Activated CD4-positive, alpha-beta T cell treated with anti-CD3 and anti-CD28 coated beads for 36 hours (primary cell): ENCODE measurements around the gene FLT4. TPM values are rescaled to one million over a fixed set of nuclear protein-coding genes. Genes with fewer than 3 reads are reported as not detected.

Experiments
- ATAC-seq: fragments of 200-7000 bp; cut with Tn5 transposase; one replicate; pipeline ENCODE4 v1.10.0; 2021; ENCODE audit warnings: mild to moderate bottlenecking, moderate library complexity
- CTCF ChIA-PET: fragments of 350-600 bp; sonication (Branson Sonifier 250); formaldehyde crosslinking; loops from one replicate; lab custom pipeline; 2021; ENCODE audit warnings: antibody characterized with exemption; lab: Charles Lee
- POLR2A ChIA-PET: fragments of 350-600 bp; sonication (Branson Sonifier 250); formaldehyde crosslinking; loops from one replicate; lab custom pipeline; 2021; ENCODE audit warnings: antibody characterized with exemption, inconsistent platforms; lab: Charles Lee
- DNase-seq: peaks from one replicate; pipeline ENCODE4 v3.0.0-alpha.2; 2020
- H3K27ac Mint-ChIP-seq: one replicate; pipeline ENCODE4 v1.8.0; 2021; ENCODE audit warnings: mixed read lengths
- H3K27me3 Mint-ChIP-seq: one replicate; pipeline ENCODE4 v1.8.0; 2021; ENCODE audit warnings: mixed read lengths
- H3K36me3 Mint-ChIP-seq: one replicate; pipeline ENCODE4 v1.8.0; 2021; ENCODE audit warnings: low read depth, mixed read lengths
- H3K4me1 Mint-ChIP-seq: one replicate; pipeline ENCODE4 v1.8.0; 2021; ENCODE audit warnings: mixed read lengths
- H3K4me3 Mint-ChIP-seq: one replicate; pipeline ENCODE4 v1.8.0; 2021; ENCODE audit warnings: mild to moderate bottlenecking, moderate library complexity, mixed read lengths
- H3K9me3 Mint-ChIP-seq: one replicate; pipeline ENCODE4 v1.8.0; 2021; ENCODE audit warnings: low read depth, mixed read lengths
- intact Hi-C, 2 experiments: fragments of 100-400 bp; cut with DNase I in 1 of 2; cut with micrococcal nuclease in 1 of 2; formaldehyde crosslinking; loops; one replicate each; pipeline versions ENCODE4 v1.14.2 to v1.15.1; 2022 to 2024; cut with DNase I, micrococcal nuclease
- total RNA-seq, 2 experiments: library from RNA; stranded (reverse); gene quantifications; one replicate each; pipeline ENCODE4 v1.2.3, GENCODE V29; 2021

The FLT4 gene
- total RNA-seq, 2 experiments from 2014 or later = 0.75 to 0.98 TPM

GRCh38 chr5:180601591-180602480 is 47.6 kb downstream of the FLT4 start:
- H3K27me3 Mint-ChIP-seq = no peaks in the 10 kb centered on the region
- no peaks in the 10 kb centered on the region for H3K4me1 Mint-ChIP-seq
- CTCF ChIA-PET = no interaction called here
- no peak overlapping the region for H3K27ac Mint-ChIP-seq
- ATAC-seq (no peak), DNase-seq (no peak)
- H3K36me3 Mint-ChIP-seq = no peaks in the 10 kb centered on the region
- POLR2A ChIA-PET = no interaction called here
- intact Hi-C loops = no loop called here
- H3K9me3 Mint-ChIP-seq = no peaks in the 10 kb centered on the region
- no peak overlapping the region for H3K4me3 Mint-ChIP-seq

GRCh38 chr5:180600554-180601041 is 48.8 kb downstream of the FLT4 start:
- H3K4me1 Mint-ChIP-seq = no peaks in the 10 kb centered on the region
- ChIA-PET CTCF (no interaction called here), POLR2A (no interaction called here)
- H3K4me3 Mint-ChIP-seq = no peak overlapping the region
- no peak overlapping the region for H3K27ac Mint-ChIP-seq
- intact Hi-C loops = no loop called here
- ATAC-seq (no peak), DNase-seq (no peak)
- H3K27me3 Mint-ChIP-seq = no peaks in the 10 kb centered on the region
- H3K36me3 Mint-ChIP-seq = no peaks in the 10 kb centered on the region
- no peaks in the 10 kb centered on the region for H3K9me3 Mint-ChIP-seq

- Mint-ChIP-seq H3K4me1 (no peaks in the 10 kb centered on the region), H3K27me3 (no peaks in the 10 kb centered on the region), H3K4me3 (no peak overlapping the region), H3K9me3 (no peaks in the 10 kb centered on the region), H3K36me3 (no peaks in the 10 kb centered on the region), H3K27ac (no peak overlapping the region)
- DNase-seq (no peak), ATAC-seq (no peak)
- CTCF ChIA-PET = no interaction called here
- POLR2A ChIA-PET = no interaction called here
- intact Hi-C loops = no loop called here
Observed at GRCh38 chr5:180599981-180600553, 49.3 kb downstream of the FLT4 start.

GRCh38 chr5:180599590-180599914 is 49.8 kb downstream of the FLT4 start:
- Mint-ChIP-seq H3K9me3 (no peaks in the 10 kb centered on the region), H3K27me3 (no peaks in the 10 kb centered on the region), H3K36me3 (no peaks in the 10 kb centered on the region), H3K4me3 (no peak overlapping the region), H3K4me1 (no peaks in the 10 kb centered on the region), H3K27ac (no peak overlapping the region)
- ChIA-PET CTCF (interaction anchor here (0.7 kb wide), 1 partner anchor 77 kb away, joined by 3 read pairs; no protein-coding TSS in a partner anchor), POLR2A (no interaction called here)
- intact Hi-C loops = no loop called here
- DNase-seq (no peak), ATAC-seq (no peak)

- H3K27me3 Mint-ChIP-seq = no peaks in the 10 kb centered on the region
- POLR2A ChIA-PET = no interaction called here
- DNase-seq = no peak
- CTCF ChIA-PET = interaction anchor here (0.7 kb wide), 1 partner anchor 77 kb away, joined by 3 read pairs; no protein-coding TSS in a partner anchor
- no peak overlapping the region for H3K27ac Mint-ChIP-seq
- H3K36me3 Mint-ChIP-seq = no peaks in the 10 kb centered on the region
- H3K4me3 Mint-ChIP-seq = no peak overlapping the region
- intact Hi-C loops = no loop called here
- H3K4me1 Mint-ChIP-seq = no peaks in the 10 kb centered on the region
- no peak for ATAC-seq
- H3K9me3 Mint-ChIP-seq = no peaks in the 10 kb centered on the region
Observed at GRCh38 chr5:180598797-180599589, 50.4 kb downstream of the FLT4 start.

- POLR2A ChIA-PET = no interaction called here
- ATAC-seq = no peak
Observed at GRCh38 chr5:180598316-180598701, 51.1 kb downstream of the FLT4 start.

GRCh38 chr5:180596668-180597231 is 52.6 kb downstream of the FLT4 start:
- DNase-seq = no peak
- Mint-ChIP-seq H3K4me1 (no peaks in the 10 kb centered on the region), H3K9me3 (no peaks in the 10 kb centered on the region), H3K27me3 (peaks cover 15% of the 10 kb centered on the region), H3K27ac (no peak overlapping the region), H3K36me3 (no peaks in the 10 kb centered on the region), H3K4me3 (no peak overlapping the region)
- ChIA-PET POLR2A (no interaction called here), CTCF (interaction anchor here (0.5 to 1.5 kb wide), 2 partner anchors 8 to 34 kb away, joined by 3 to 5 read pairs; no protein-coding TSS in a partner anchor)
- intact Hi-C loops = no loop called here
- ATAC-seq = no peak

More at GRCh38 chr5:180598316-180598701, 51.1 kb downstream of the FLT4 start:
- CTCF ChIA-PET = no interaction called here
- Mint-ChIP-seq H3K36me3 (no peaks in the 10 kb centered on the region), H3K27ac (no peak overlapping the region), H3K9me3 (no peaks in the 10 kb centered on the region), H3K4me3 (no peak overlapping the region), H3K4me1 (no peaks in the 10 kb centered on the region), H3K27me3 (peaks cover 5% of the 10 kb centered on the region)
- DNase-seq = no peak
- intact Hi-C loops = no loop called here

GRCh38 chr5:180596115-180596667 is 53.2 kb downstream of the FLT4 start:
- H3K27me3 Mint-ChIP-seq = peaks cover 15% of the 10 kb centered on the region
- no peak for ATAC-seq
- no peaks in the 10 kb centered on the region for H3K4me1 Mint-ChIP-seq
- H3K4me3 Mint-ChIP-seq = no peak overlapping the region
- no peaks in the 10 kb centered on the region for H3K36me3 Mint-ChIP-seq
- no peak overlapping the region for H3K27ac Mint-ChIP-seq
- ChIA-PET POLR2A (no interaction called here), CTCF (interaction anchor here (1.5 kb wide), 1 partner anchor 9 kb away, joined by 5 read pairs; no protein-coding TSS in a partner anchor)
- intact Hi-C loops = no loop called here
- DNase-seq = no peak
- H3K9me3 Mint-ChIP-seq = no peaks in the 10 kb centered on the region

GRCh38 chr5:180595381-180596114 is 53.9 kb downstream of the FLT4 start:
- intact Hi-C loops = no loop called here
- H3K27me3 Mint-ChIP-seq = peaks cover 15% of the 10 kb centered on the region
- ATAC-seq = no peak

GRCh38 chr5:180595046-180595379 is 54.4 kb downstream of the FLT4 start:
- H3K9me3 Mint-ChIP-seq = no peaks in the 10 kb centered on the region

More at GRCh38 chr5:180595381-180596114, 53.9 kb downstream of the FLT4 start:
- no peak for DNase-seq
- ChIA-PET POLR2A (no interaction called here), CTCF (no interaction called here)
- Mint-ChIP-seq H3K4me1 (no peaks in the 10 kb centered on the region), H3K36me3 (no peaks in the 10 kb centered on the region), H3K27ac (no peak overlapping the region), H3K9me3 (no peaks in the 10 kb centered on the region), H3K4me3 (no peak overlapping the region)

More at GRCh38 chr5:180595046-180595379, 54.4 kb downstream of the FLT4 start:
- Mint-ChIP-seq H3K27me3 (peaks cover 15% of the 10 kb centered on the region), H3K27ac (no peak overlapping the region), H3K36me3 (no peaks in the 10 kb centered on the region), H3K4me3 (no peak overlapping the region), H3K4me1 (no peaks in the 10 kb centered on the region)
- CTCF ChIA-PET = no interaction called here
- DNase-seq = no peak
- no peak for ATAC-seq
- intact Hi-C loops = no loop called here
- POLR2A ChIA-PET = no interaction called here
